Progenitor cell of endocrine pancreas (in vitro differentiated cells): Measurements from ENCODE around the gene ARL9. TPM values are rescaled to one million over a fixed set of nuclear protein-coding genes. Genes with fewer than 3 reads are reported as not detected.

Experiments
- DNase-seq: peaks from one replicate; pipeline ENCODE4 v3.0.0; 2021; ENCODE audit warnings: low spot score; ENCODE audit not compliant: unreplicated experiment
- H3K27ac Mint-ChIP-seq: 2 replicates; pipeline ENCODE4 v1.8.0; 2021; ENCODE audit warnings: mild to moderate bottlenecking, moderate library complexity, mixed read lengths
- H3K27me3 Mint-ChIP-seq: 2 replicates; pipeline ENCODE4 v1.8.0; 2021; ENCODE audit warnings: mixed read lengths
- H3K36me3 Mint-ChIP-seq: 2 replicates; pipeline ENCODE4 v1.8.0; 2022; ENCODE audit warnings: mixed read lengths; ENCODE audit not compliant: insufficient read depth
- H3K4me1 Mint-ChIP-seq: 2 replicates; pipeline ENCODE4 v1.8.0; 2021; ENCODE audit warnings: low read depth, mixed read lengths
- H3K4me3 Mint-ChIP-seq: 2 replicates; pipeline ENCODE4 v1.8.0; 2021; ENCODE audit warnings: low read depth, mild to moderate bottlenecking, moderate library complexity, mixed read lengths
- H3K9me3 Mint-ChIP-seq: 2 replicates; pipeline ENCODE4 v1.8.0; 2021; ENCODE audit warnings: low read depth, mixed read lengths
- total RNA-seq: library from RNA; stranded (reverse); gene quantifications from 2 replicates; pipeline ENCODE4 v1.2.1, GENCODE V29; 2021
- TF ChIP-seq, protein P1 (sequence below): fragments of 200-600 bp; sonication (generic); IDR thresholded peaks from one replicate; pipeline ENCODE4 v1.5.0; 2021; ENCODE audit warnings: antibody characterized with exemption, mild to moderate bottlenecking; ENCODE audit not compliant: unreplicated experiment

The ARL9 gene
- total RNA-seq, 1 donor from 2014 or later, result 0.19 TPM

- no peak for DNase-seq
Observed at GRCh38 chr4:56531823-56532222, 26.2 kb downstream of the ARL9 start.

GRCh38 chr4:56532239-56532638 lies 26.6 kb downstream of the ARL9 start:
- Mint-ChIP-seq H3K4me3 (no peak overlapping the region), H3K27me3 (peaks cover 22% of the 10 kb centered on the region), H3K9me3 (no peaks in the 10 kb centered on the region), H3K36me3 (no peaks in the 10 kb centered on the region), H3K27ac (no peak overlapping the region), H3K4me1 (no peaks in the 10 kb centered on the region)
- TF ChIP-seq, protein P1, sequence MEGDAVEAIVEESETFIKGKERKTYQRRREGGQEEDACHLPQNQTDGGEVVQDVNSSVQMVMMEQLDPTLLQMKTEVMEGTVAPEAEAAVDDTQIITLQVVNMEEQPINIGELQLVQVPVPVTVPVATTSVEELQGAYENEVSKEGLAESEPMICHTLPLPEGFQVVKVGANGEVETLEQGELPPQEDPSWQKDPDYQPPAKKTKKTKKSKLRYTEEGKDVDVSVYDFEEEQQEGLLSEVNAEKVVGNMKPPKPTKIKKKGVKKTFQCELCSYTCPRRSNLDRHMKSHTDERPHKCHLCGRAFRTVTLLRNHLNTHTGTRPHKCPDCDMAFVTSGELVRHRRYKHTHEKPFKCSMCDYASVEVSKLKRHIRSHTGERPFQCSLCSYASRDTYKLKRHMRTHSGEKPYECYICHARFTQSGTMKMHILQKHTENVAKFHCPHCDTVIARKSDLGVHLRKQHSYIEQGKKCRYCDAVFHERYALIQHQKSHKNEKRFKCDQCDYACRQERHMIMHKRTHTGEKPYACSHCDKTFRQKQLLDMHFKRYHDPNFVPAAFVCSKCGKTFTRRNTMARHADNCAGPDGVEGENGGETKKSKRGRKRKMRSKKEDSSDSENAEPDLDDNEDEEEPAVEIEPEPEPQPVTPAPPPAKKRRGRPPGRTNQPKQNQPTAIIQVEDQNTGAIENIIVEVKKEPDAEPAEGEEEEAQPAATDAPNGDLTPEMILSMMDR, result no peak
- no peak for DNase-seq

More at GRCh38 chr4:56531823-56532222, 26.2 kb downstream of the ARL9 start:
- no peaks in the 10 kb centered on the region for H3K4me1 Mint-ChIP-seq
- TF ChIP-seq, protein P1, result no peak
- H3K4me3 Mint-ChIP-seq, result no peak overlapping the region
- peaks cover 24% of the 10 kb centered on the region for H3K27me3 Mint-ChIP-seq
- H3K9me3 Mint-ChIP-seq, result no peaks in the 10 kb centered on the region
- H3K36me3 Mint-ChIP-seq, result no peaks in the 10 kb centered on the region
- H3K27ac Mint-ChIP-seq, result no peak overlapping the region

GRCh38 chr4:56535915-56536314 lies 30.3 kb downstream of the ARL9 start:
- TF ChIP-seq, protein P1, result no peak
- H3K9me3 Mint-ChIP-seq, result no peaks in the 10 kb centered on the region
- no peak overlapping the region for H3K27ac Mint-ChIP-seq
- DNase-seq, result no peak
- H3K4me3 Mint-ChIP-seq, result no peak overlapping the region
- H3K4me1 Mint-ChIP-seq, result no peaks in the 10 kb centered on the region
- peaks cover 2% of the 10 kb centered on the region for H3K27me3 Mint-ChIP-seq
- H3K36me3 Mint-ChIP-seq, result no peaks in the 10 kb centered on the region

GRCh38 chr4:56537147-56537546 lies 31.6 kb downstream of the ARL9 start:
- Mint-ChIP-seq H3K4me3 (no peak overlapping the region), H3K9me3 (no peaks in the 10 kb centered on the region), H3K27me3 (peaks cover 8% of the 10 kb centered on the region), H3K36me3 (no peaks in the 10 kb centered on the region), H3K27ac (no peak overlapping the region), H3K4me1 (no peaks in the 10 kb centered on the region)
- TF ChIP-seq, protein P1, result no peak
- DNase-seq, result no peak

DNA sequence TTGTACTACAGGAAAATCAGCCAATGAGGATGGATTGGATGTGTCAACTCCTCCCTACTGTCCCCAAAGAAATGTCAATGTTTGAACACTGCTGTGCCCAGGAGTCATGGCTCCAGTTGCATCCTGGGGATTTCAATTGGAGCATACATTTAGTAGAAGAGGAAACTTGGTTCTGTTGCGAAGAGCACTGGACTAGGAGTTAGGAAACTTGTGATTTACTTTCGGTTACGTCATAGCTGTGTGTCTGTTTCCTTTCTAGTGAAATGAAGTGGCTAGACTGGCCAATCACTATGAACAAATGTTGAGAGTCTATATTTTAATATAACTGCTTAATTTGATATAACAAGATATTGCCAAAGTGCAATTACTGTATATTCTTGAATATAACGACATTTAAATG lies 35.2 kb downstream of the ARL9 start:
- Mint-ChIP-seq H3K9me3 (no peaks in the 10 kb centered on the region), H3K4me3 (no peak overlapping the region), H3K27ac (no peak overlapping the region), H3K36me3 (no peaks in the 10 kb centered on the region), H3K27me3 (peaks cover 14% of the 10 kb centered on the region), H3K4me1 (no peaks in the 10 kb centered on the region)
- TF ChIP-seq, protein P1, result no peak
- no peak for DNase-seq
